IPS-20b (cell line): ENCODE data around the gene ACADVL.
"Not testable (repeated sequence)": the region's sequence is repeated elsewhere in the genome, so short reads cannot be mapped to it uniquely, and the experiment has no call there.

Experiments used
- H3K27ac ChIP-seq: one replicate; pipeline ENCODE4 v1.5.1; 2013; ENCODE audit warnings: low read length
- H3K27me3 ChIP-seq: 2 replicates; pipeline ENCODE4 v1.6.1; 2013; ENCODE audit warnings: mild to moderate bottlenecking, low read length, inconsistent platforms; ENCODE audit not compliant: insufficient read depth
- H3K36me3 ChIP-seq: 2 replicates; pipeline ENCODE4 v1.6.1; 2013; ENCODE audit warnings: low read depth, mild to moderate bottlenecking, inconsistent platforms, low read length, moderate library complexity; ENCODE audit not compliant: insufficient read depth
- H3K4me1 ChIP-seq: 2 replicates; pipeline ENCODE4 v1.6.1; 2013; ENCODE audit warnings: mild to moderate bottlenecking, control low read depth, inconsistent platforms, low read length, moderate library complexity; ENCODE audit not compliant: insufficient read depth
- H3K4me3 ChIP-seq: 2 replicates; pipeline ENCODE4 v1.5.1; 2013; ENCODE audit warnings: mild to moderate bottlenecking, low read length, inconsistent platforms
- H3K9ac ChIP-seq: 2 replicates; pipeline ENCODE4 v1.6.1; 2013; ENCODE audit warnings: low read depth, mild to moderate bottlenecking, inconsistent platforms, low read length, moderate library complexity
- H3K9me3 ChIP-seq: 2 replicates; pipeline ENCODE4 v1.6.1; 2013; ENCODE audit warnings: mild to moderate bottlenecking, low read depth, low read length, inconsistent platforms; ENCODE audit not compliant: insufficient read depth

The ACADVL gene

GRCh38 chr17:7179317-7180254 is 40.2 kb upstream of the ACADVL start, which contains the start of gene ASGR1:
TSS of gene ASGR1 (minus strand) at chr17:7179370. CDS start at chr17:7178563, 807 bp downstream.
- Histone ChIP-seq H3K4me1 (no peaks in the 10 kb centered on the region), H3K9ac (peak within 1 kb of the TSS; percentile 83; the same call in 1 of the 2 replicates), H3K9me3 (no peaks in the 10 kb centered on the region), H3K4me3 (peak within 1 kb of the TSS; percentile 84), H3K27me3 (peaks cover 37% of the 10 kb centered on the region), H3K36me3 (no peaks in the 10 kb centered on the region), H3K27ac (no peak within 1 kb of the TSS)

GRCh38 chr17:7182101-7182500 is 37.6 kb upstream of the ACADVL start:
- H3K9me3 ChIP-seq, H3K4me1 ChIP-seq, H3K36me3 ChIP-seq, H3K4me3 ChIP-seq, H3K9ac ChIP-seq, H3K27ac ChIP-seq: not testable (repeated sequence)
- H3K27me3 ChIP-seq, result peaks cover 12% of the 10 kb centered on the region

GRCh38 chr17:7183433-7184090 is 36.2 kb upstream of the ACADVL start:
- Histone ChIP-seq H3K36me3 (0 out of 2 replicates have a peak, but pooled peaks cover 3% of the 10 kb centered on the region), H3K4me3 (no peak overlapping the region), H3K9ac (no peak overlapping the region), H3K4me1 (no peaks in the 10 kb centered on the region), H3K9me3 (no peaks in the 10 kb centered on the region), H3K27ac (no peak overlapping the region), H3K27me3 (no peaks in the 10 kb centered on the region)

GRCh38 chr17:7184091-7184488 is 35.6 kb upstream of the ACADVL start:
- no peaks in the 10 kb centered on the region for H3K4me1 ChIP-seq
- no peak overlapping the region for H3K4me3 ChIP-seq
- H3K9ac ChIP-seq, result no peak overlapping the region
- no peaks in the 10 kb centered on the region for H3K9me3 ChIP-seq
- no peak overlapping the region for H3K27ac ChIP-seq
- 0 out of 2 replicates have a peak, but pooled peaks cover 3% of the 10 kb centered on the region for H3K36me3 ChIP-seq
- no peaks in the 10 kb centered on the region for H3K27me3 ChIP-seq

GRCh38 chr17:7184647-7185046 is 35.1 kb upstream of the ACADVL start:
- Histone ChIP-seq H3K27ac (no peak overlapping the region), H3K4me3 (no peak overlapping the region), H3K9me3 (no peaks in the 10 kb centered on the region)

GRCh38 chr17:7186241-7186640 is 33.5 kb upstream of the ACADVL start:
- no peak overlapping the region for H3K4me3 ChIP-seq
- H3K4me1 ChIP-seq, result no peaks in the 10 kb centered on the region
- H3K9ac ChIP-seq, result no peak overlapping the region
- no peaks in the 10 kb centered on the region for H3K9me3 ChIP-seq
- no peak overlapping the region for H3K27ac ChIP-seq
- peaks cover 12% of the 10 kb centered on the region for H3K36me3 ChIP-seq
- H3K27me3 ChIP-seq, result no peaks in the 10 kb centered on the region

More at GRCh38 chr17:7184647-7185046, 35.1 kb upstream of the ACADVL start:
- H3K4me1 ChIP-seq, result no peaks in the 10 kb centered on the region
- H3K36me3 ChIP-seq, result 0 out of 2 replicates have a peak, but pooled peaks cover 3% of the 10 kb centered on the region
- no peak overlapping the region for H3K9ac ChIP-seq
- no peaks in the 10 kb centered on the region for H3K27me3 ChIP-seq

GRCh38 chr17:7190276-7190917 is 29.3 kb upstream of the ACADVL start:
- no peak overlapping the region for H3K27ac ChIP-seq
- no peak overlapping the region for H3K9ac ChIP-seq
- H3K27me3 ChIP-seq, result no peaks in the 10 kb centered on the region
- H3K36me3 ChIP-seq, result peaks cover 41% of the 10 kb centered on the region
- H3K4me1 ChIP-seq, result no peaks in the 10 kb centered on the region
- H3K4me3 ChIP-seq, result no peak overlapping the region
- no peaks in the 10 kb centered on the region for H3K9me3 ChIP-seq

- no peak overlapping the region for H3K4me3 ChIP-seq
- no peak overlapping the region for H3K9ac ChIP-seq
- peaks cover 48% of the 10 kb centered on the region for H3K36me3 ChIP-seq
- H3K27ac ChIP-seq, result no peak overlapping the region
- H3K4me1 ChIP-seq, result no peaks in the 10 kb centered on the region
- H3K27me3 ChIP-seq, result no peaks in the 10 kb centered on the region
- H3K9me3 ChIP-seq, result no peaks in the 10 kb centered on the region
Measured at GRCh38 chr17:7191069-7191468, 28.7 kb upstream of the ACADVL start.

- Histone ChIP-seq H3K27ac (no peak overlapping the region), H3K27me3 (no peaks in the 10 kb centered on the region), H3K9ac (no peak overlapping the region), H3K9me3 (no peaks in the 10 kb centered on the region), H3K36me3 (peaks cover 54% of the 10 kb centered on the region), H3K4me3 (no peak overlapping the region), H3K4me1 (no peaks in the 10 kb centered on the region)
Measured at GRCh38 chr17:7191571-7192270, 28.0 kb upstream of the ACADVL start.

GRCh38 chr17:7192271-7192937 is 27.3 kb upstream of the ACADVL start:
- no peaks in the 10 kb centered on the region for H3K27me3 ChIP-seq
- peaks cover 61% of the 10 kb centered on the region for H3K36me3 ChIP-seq
- no peaks in the 10 kb centered on the region for H3K9me3 ChIP-seq
- H3K4me1 ChIP-seq, result no peaks in the 10 kb centered on the region
- H3K27ac ChIP-seq, result no peak overlapping the region
- H3K9ac ChIP-seq, result no peak overlapping the region
- H3K4me3 ChIP-seq, result no peak overlapping the region

GRCh38 chr17:7195971-7196370 is 23.8 kb upstream of the ACADVL start:
- H3K9ac ChIP-seq, result no peak overlapping the region
- no peaks in the 10 kb centered on the region for H3K27me3 ChIP-seq
- H3K9me3 ChIP-seq, result no peaks in the 10 kb centered on the region
- H3K27ac ChIP-seq, result no peak overlapping the region
- peaks cover 66% of the 10 kb centered on the region for H3K36me3 ChIP-seq
- no peak overlapping the region for H3K4me3 ChIP-seq
- no peaks in the 10 kb centered on the region for H3K4me1 ChIP-seq
